DND-41 (cell line): ENCODE measurements around the gene ERO1A.
"Not testable (repeated sequence)": the region's sequence is repeated elsewhere in the genome, so short reads cannot be mapped to it uniquely, and the experiment has no call there.

Source experiments
- EZH2 ChIP-seq: IDR thresholded peaks from 3 replicates; pipeline ENCODE4 v1.6.1; 2012; ENCODE audit warnings: borderline replicate concordance, low read depth, mild to moderate bottlenecking, moderate library complexity, low read length, inconsistent platforms; ENCODE audit not compliant: severe bottlenecking
- TF ChIP-seq, protein P1 (sequence below): IDR thresholded peaks from 2 replicates; pipeline ENCODE4 v1.5.1; 2012; ENCODE audit warnings: borderline replicate concordance, low read length, moderate library complexity, mild to moderate bottlenecking; ENCODE audit not compliant: poor library complexity, severe bottlenecking; ENCODE audit errors: extremely low read depth

GRCh38 chr14:52727509-52727908 lies 32.2 kb upstream of the ERO1A start:
- TF ChIP-seq, protein P1, sequence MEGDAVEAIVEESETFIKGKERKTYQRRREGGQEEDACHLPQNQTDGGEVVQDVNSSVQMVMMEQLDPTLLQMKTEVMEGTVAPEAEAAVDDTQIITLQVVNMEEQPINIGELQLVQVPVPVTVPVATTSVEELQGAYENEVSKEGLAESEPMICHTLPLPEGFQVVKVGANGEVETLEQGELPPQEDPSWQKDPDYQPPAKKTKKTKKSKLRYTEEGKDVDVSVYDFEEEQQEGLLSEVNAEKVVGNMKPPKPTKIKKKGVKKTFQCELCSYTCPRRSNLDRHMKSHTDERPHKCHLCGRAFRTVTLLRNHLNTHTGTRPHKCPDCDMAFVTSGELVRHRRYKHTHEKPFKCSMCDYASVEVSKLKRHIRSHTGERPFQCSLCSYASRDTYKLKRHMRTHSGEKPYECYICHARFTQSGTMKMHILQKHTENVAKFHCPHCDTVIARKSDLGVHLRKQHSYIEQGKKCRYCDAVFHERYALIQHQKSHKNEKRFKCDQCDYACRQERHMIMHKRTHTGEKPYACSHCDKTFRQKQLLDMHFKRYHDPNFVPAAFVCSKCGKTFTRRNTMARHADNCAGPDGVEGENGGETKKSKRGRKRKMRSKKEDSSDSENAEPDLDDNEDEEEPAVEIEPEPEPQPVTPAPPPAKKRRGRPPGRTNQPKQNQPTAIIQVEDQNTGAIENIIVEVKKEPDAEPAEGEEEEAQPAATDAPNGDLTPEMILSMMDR, result not testable (repeated sequence)
- TF ChIP-seq EZH2, result not testable (repeated sequence)
